ENCODE results near the gene MCC. TPM values are rescaled to one million over a fixed set of nuclear protein-coding genes. Genes with fewer than 3 reads are reported as not detected.
A peak's percentile ranks its signal among the peaks of the same experiment; 100 is the strongest.
"Not testable (repeated sequence)": the region's sequence is repeated elsewhere in the genome, so short reads cannot be mapped to it uniquely, and the experiment has no call there.

MCC gene
- total and polyA plus RNA-seq, 2 donors (not counting 1 experiment from before 2014, with no cell fraction given), result 3.2 to 41.3 TPM

- TF ChIP-seq, protein P1, sequence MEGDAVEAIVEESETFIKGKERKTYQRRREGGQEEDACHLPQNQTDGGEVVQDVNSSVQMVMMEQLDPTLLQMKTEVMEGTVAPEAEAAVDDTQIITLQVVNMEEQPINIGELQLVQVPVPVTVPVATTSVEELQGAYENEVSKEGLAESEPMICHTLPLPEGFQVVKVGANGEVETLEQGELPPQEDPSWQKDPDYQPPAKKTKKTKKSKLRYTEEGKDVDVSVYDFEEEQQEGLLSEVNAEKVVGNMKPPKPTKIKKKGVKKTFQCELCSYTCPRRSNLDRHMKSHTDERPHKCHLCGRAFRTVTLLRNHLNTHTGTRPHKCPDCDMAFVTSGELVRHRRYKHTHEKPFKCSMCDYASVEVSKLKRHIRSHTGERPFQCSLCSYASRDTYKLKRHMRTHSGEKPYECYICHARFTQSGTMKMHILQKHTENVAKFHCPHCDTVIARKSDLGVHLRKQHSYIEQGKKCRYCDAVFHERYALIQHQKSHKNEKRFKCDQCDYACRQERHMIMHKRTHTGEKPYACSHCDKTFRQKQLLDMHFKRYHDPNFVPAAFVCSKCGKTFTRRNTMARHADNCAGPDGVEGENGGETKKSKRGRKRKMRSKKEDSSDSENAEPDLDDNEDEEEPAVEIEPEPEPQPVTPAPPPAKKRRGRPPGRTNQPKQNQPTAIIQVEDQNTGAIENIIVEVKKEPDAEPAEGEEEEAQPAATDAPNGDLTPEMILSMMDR (conservative IDR thresholded peaks at IDR 0.05 in 1 of 2, IDR thresholded peaks at IDR 0.05 in 1 of 2; ENCODE audit: low read depth in 1 of 2, low read length in 2 of 2), result no peak
- no peak for TF ChIP-seq EZH2 (IDR thresholded peaks at IDR 0.05; ENCODE audit: low read length, missing control alignments)
- no peak overlapping the region for H3K4me3 ChIP-seq (replicated peaks in 1 of 4; ENCODE audit: control extremely low read depth in 1 of 4, insufficient read depth in 1 of 4, low read depth in 3 of 4, low read length in 4 of 4)
- H3K27me3 ChIP-seq (ENCODE audit: control insufficient read depth, insufficient read depth, low read length), result no peaks in the 10 kb centered on the region
- H4K20me1 ChIP-seq (ENCODE audit: control insufficient read depth, extremely low read depth, insufficient read depth, low read length), result no peaks in the 10 kb centered on the region
- H3K27ac ChIP-seq (ENCODE audit: insufficient read depth, low read length), result no peak overlapping the region
- no peak overlapping the region for H3K9ac ChIP-seq (ENCODE audit: insufficient read depth, low read length)
- H3K4me2 ChIP-seq (ENCODE audit: extremely low read depth, insufficient read depth, low read length), result no peak overlapping the region
- H3K79me2 ChIP-seq (ENCODE audit: control insufficient read depth, insufficient read depth, low read length), result no peaks in the 10 kb centered on the region
- no peaks in the 10 kb centered on the region for H3K9me3 ChIP-seq (ENCODE audit: control insufficient read depth, insufficient read depth, low read depth, low read length)
- H3K4me1 ChIP-seq (ENCODE audit: control insufficient read depth, extremely low read depth, insufficient read depth, low read length), result no peaks in the 10 kb centered on the region
- DNase-seq (ENCODE audit: low read depth in 2 of 2), result no peak
- no peaks in the 10 kb centered on the region for H3K36me3 ChIP-seq (ENCODE audit: control insufficient read depth, insufficient read depth, low read length)
- H2AFZ ChIP-seq (ENCODE audit: low read length), result no peak overlapping the region
These were observed 82.7 kb downstream of the MCC start for GRCh38 chr5:113405530-113405929.

DNA sequence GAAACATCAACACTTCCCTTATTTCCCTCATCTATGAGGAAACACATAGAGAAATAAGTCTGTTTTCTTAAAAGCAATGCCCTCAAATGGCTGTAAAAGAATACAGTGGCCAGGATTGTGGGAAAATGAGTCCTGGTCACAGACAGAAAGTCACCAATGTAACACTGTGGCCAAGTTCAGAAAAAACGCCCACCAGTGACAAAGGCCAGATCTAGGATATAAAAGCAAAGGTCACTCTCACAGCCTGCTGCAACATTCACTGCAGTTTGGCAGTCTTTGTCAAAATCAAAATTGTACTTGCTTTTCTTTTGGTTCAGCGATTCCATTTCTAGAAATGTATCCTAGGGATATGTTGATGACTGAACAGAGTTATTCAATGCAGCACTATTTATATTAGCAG lies 84.0 kb downstream of the MCC start:
- H3K4me2 ChIP-seq (ENCODE audit: extremely low read depth, insufficient read depth, low read length), result no peak overlapping the region
- TF ChIP-seq EZH2 (IDR thresholded peaks at IDR 0.05; ENCODE audit: low read length, missing control alignments), result no peak
- TF ChIP-seq, protein P1 (conservative IDR thresholded peaks at IDR 0.05 in 1 of 2, IDR thresholded peaks at IDR 0.05 in 1 of 2; ENCODE audit: low read depth in 1 of 2, low read length in 2 of 2), result no peak
- H3K9me3 ChIP-seq (ENCODE audit: control insufficient read depth, insufficient read depth, low read depth, low read length), result no peaks in the 10 kb centered on the region
- H3K27ac ChIP-seq (ENCODE audit: insufficient read depth, low read length), result no peak overlapping the region
- H3K9ac ChIP-seq (ENCODE audit: insufficient read depth, low read length), result no peak overlapping the region
- no peaks in the 10 kb centered on the region for H3K27me3 ChIP-seq (ENCODE audit: control insufficient read depth, insufficient read depth, low read length)
- no peak overlapping the region for H3K4me3 ChIP-seq (replicated peaks in 1 of 4; ENCODE audit: control extremely low read depth in 1 of 4, insufficient read depth in 1 of 4, low read depth in 3 of 4, low read length in 4 of 4)
- no peaks in the 10 kb centered on the region for H3K79me2 ChIP-seq (ENCODE audit: control insufficient read depth, insufficient read depth, low read length)
- H3K4me1 ChIP-seq (ENCODE audit: control insufficient read depth, extremely low read depth, insufficient read depth, low read length), result no peaks in the 10 kb centered on the region
- no peak overlapping the region for H2AFZ ChIP-seq (ENCODE audit: low read length)
- H4K20me1 ChIP-seq (ENCODE audit: control insufficient read depth, extremely low read depth, insufficient read depth, low read length), result no peaks in the 10 kb centered on the region
- H3K36me3 ChIP-seq (ENCODE audit: control insufficient read depth, insufficient read depth, low read length), result no peaks in the 10 kb centered on the region
- no peak for DNase-seq (ENCODE audit: low read depth in 2 of 2)

DNA sequence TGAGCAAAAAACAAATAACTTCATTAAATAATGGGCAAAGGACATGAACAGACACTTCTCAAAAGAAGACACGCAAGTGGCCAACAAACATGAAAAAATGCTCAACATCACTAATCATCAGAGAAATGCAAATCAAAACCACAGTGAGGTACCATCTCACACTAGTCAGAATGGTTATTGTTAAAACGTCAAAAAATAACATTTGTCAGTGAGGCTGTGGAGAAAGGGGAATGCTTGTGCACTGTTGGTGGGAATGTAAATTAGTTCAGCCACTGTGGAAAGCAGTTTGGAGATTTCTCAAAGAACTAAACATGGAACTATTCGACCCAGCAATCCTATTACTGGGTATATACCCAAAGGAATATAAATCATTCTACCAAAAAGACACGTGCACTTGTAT lies 90.3 kb downstream of the MCC start:
- H3K27ac ChIP-seq (ENCODE audit: insufficient read depth, low read length); H3K9me3 ChIP-seq (ENCODE audit: control insufficient read depth, insufficient read depth, low read depth, low read length); H2AFZ ChIP-seq (ENCODE audit: low read length); H3K4me2 ChIP-seq (ENCODE audit: extremely low read depth, insufficient read depth, low read length); H3K79me2 ChIP-seq (ENCODE audit: control insufficient read depth, insufficient read depth, low read length); H3K36me3 ChIP-seq (ENCODE audit: control insufficient read depth, insufficient read depth, low read length); H3K4me3 ChIP-seq (replicated peaks in 1 of 4; ENCODE audit: control extremely low read depth in 1 of 4, insufficient read depth in 1 of 4, low read depth in 3 of 4, low read length in 4 of 4); H3K9ac ChIP-seq (ENCODE audit: insufficient read depth, low read length); H3K4me1 ChIP-seq (ENCODE audit: control insufficient read depth, extremely low read depth, insufficient read depth, low read length); H4K20me1 ChIP-seq (ENCODE audit: control insufficient read depth, extremely low read depth, insufficient read depth, low read length); H3K27me3 ChIP-seq (ENCODE audit: control insufficient read depth, insufficient read depth, low read length): not testable (repeated sequence)
- peak in 1 of 2 donors; percentile 49 for DNase-seq (ENCODE audit: low read depth in 2 of 2)
